Stimulated activated CD4-positive, alpha-beta T cell treated with anti-CD3 and anti-CD28 coated beads, TNF-alpha, amount 100 ng/mL, for 1 hour (primary cell): ENCODE data around the gene HAGHL.
"Not testable (repeated sequence)": the region's sequence is repeated elsewhere in the genome, so short reads cannot be mapped to it uniquely, and the experiment has no call there.

Source experiments
- DNase-seq, 3 donors: peaks; one replicate each; pipeline ENCODE4 v3.0.0-alpha.2; 2020; ENCODE audit warnings: low read depth in 3 of 3, low spot score in 1 of 3

The HAGHL gene

DNA sequence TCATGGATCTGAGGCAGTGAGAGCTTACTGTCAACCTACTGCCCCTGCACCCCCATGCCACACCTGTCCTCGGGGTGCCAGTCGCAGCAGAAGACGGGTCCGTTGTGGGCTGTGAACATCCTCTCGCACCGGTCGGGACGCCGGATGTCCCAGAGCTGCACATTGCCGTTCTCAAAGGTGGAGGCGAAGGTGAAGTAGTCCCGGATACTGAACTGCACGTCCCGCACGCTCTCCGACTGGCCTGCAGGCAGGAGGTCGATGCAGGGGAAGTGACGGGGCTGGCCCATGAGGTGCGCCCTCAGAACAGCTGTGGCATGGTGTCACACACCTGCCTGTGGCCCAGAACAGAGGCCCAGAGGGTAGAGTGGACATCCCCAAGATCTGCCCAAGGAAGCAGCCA lies 39.4 kb upstream of the HAGHL start:
- no peak for DNase-seq

DNA sequence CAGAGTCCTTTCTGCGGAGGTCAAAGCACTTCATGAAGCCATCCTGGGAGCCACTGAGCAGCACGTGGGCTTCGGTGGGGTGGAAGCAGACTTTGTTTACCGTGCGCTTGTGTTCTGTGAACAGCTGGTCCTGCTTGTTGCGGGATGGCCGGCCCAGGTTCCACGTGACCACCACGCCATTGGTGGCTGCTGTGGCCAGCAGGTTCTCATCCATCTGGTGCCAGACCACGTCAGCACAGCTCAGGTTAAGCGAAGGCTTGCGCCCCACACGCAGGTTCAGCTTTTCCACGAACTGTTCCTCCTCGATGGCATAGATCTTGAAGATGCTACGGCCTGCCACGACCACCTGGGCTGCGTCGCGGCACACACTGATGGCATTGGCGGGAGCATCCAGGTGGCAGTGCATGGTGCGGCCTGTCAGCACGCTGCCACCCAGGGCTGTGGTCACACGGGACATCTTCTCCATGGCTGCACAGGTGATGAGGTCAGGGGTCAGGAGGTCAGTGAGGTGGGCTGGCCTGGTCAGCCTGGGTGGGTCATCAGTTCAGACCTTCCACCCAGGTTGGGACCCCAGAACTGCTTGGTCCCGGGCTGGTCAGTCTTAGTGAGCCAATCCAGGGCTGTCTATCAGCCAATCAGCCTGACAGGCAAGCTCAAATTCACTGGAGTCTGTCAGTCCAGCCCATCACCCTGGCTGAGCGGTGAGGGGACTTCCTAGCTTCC lies 37.6 kb upstream of the HAGHL start:
- no peak for DNase-seq

DNA sequence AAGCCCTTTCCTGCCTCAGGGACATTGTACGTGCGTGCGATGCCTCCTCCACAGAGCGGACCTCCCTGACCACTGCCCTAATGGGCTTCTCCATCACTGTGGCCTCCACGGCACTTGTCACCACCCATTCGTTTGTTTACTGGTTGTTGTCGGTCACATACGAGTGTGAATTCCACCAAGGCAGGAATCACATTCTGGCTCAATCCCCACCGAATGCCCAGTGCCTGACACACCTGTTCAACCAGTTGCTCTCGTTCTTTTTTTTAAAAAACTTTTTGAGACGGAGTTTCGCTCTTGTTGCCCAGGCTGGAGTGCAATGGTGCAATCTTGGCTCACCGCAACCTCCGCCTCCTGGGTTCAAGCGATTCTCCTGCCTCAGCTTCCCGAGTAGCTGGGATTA lies 35.7 kb upstream of the HAGHL start:
- not testable (repeated sequence) for DNase-seq

DNA sequence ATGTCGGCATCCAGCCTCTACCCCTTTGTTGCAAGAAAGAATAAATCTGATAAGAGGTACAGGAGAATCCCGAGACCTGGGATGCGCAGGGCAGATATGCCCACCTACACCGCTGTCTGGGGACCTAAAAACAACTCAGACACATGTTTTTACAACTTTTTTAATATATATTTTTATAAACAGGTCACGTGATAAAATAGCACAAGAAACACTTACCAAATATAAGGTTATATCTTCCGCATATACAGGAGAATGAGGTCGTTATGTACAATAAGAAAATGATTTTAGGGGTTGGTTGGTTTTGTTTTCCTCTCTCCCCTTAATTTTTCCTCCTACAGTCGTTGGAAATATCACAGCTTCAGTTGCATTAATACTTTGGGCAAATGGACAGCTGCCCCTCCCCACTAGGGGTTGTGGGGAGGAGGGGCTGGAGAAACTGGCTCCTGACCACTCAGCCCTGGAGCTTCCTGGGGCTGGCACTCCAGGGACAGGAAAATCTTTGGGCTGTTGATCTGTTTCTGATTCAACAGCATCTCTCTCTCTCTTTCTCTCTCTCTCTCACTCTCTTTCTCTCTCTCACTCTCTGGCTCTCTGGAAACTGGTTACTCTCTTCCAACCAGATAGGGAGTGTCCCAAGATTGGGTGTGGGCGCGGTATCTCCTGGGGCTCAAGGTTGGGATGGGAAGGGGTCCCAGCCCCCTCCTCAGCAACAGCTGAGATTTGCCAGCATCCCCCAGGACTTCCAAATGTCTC lies 34.4 kb upstream of the HAGHL start:
- DNase-seq, result no peak

DNA sequence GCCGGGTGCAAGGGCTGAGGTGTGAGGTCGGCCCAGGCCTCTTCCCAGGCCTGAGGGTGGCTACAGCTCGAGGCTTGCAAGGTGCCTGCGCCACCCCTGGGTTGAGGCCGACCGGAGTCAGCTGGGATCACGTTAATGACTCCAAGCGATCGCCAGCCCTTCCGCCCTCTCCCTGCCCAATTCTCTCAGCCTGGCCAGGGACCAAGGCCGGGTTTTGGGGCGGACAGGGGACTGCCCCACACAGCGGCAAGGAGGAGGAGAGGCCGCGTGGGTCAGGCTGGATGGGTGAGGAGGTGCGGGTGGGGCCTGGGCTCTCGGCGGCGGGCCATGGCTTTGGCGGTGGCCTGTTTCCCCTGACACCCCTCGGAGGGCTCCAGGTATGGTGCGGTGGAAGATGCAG lies 33.5 kb upstream of the HAGHL start:
- DNase-seq, result no peak

DNA sequence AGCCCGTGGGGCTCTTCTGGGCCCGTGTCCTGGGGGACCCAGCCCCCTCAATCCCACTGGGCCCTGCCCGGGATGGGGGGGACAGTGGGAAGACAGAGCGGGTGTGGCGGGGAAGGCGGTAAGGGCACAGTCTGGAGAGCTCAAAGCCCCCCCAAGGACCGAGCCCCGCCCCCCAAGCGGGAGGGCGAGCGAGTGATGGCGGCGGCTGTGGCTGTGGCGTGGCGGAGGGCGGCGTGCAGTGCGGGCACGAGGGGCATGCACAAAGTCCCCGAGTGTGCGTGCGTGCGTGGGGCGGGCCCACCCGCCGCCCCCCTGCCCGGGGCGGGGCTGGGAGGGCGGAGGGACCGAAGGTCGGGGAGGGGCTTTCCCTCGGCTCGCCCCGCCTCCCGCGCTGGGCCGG lies 33.1 kb upstream of the HAGHL start:
- DNase-seq, result no peak

DNA sequence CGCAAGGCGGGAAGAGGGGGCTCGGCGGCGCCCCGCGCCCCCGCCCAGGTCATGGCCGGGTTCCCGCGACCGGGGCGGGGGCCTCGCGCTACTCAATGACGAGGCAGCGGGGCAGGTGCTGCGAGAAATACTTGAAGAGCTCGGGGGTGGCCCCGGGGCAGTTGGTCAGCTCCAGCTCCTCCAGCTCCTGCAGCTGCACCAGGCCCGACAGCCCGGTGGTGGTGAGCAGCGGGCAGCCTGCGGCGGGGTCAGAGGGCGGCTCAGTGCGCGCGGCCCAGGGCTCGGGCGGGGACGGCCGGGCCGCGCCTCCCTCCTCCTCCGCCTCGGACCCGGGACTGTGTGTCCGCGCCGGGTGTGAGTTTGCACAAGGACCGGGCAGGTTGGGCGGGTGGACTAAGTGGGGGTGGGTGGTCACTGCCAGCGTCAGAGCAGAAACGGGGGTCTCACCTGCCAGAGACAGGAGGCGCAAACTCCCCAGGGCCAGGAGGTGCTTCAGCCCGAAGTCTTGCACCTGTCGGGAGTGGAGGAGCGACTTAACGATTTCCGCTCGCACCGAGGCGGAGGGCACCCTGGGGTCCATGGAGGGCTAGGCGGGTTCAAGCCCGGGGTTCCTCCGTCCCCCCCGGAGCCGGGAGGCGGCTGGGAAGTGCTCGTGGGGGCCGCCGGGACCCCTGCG lies 32.6 kb upstream of the HAGHL start:
- DNase-seq, result no peak

DNA sequence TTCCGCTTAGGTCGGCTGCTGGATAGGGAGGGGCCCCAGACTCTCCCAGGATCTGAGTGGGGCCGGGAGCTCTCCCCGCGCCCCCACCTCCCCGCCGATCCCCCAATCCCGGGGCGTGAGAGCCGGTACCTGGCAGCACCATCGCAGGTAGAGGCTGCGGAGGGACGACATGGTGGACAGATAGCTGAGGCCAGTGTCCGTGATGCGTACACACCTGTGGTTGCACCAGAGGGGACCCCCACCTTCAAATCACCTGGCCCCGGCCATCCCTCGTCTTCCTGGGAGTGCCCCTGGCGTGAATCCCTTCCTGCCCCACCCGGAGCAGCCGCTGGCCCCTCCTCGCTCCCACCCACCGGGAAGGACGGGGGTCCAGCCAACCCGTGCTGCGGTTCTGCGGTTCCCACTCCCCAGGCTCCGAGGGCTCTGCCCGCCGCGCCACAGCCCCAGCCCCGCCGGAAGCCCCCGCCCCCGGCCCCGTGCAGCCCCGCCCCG lies 32.0 kb upstream of the HAGHL start:
- no peak for DNase-seq

DNA sequence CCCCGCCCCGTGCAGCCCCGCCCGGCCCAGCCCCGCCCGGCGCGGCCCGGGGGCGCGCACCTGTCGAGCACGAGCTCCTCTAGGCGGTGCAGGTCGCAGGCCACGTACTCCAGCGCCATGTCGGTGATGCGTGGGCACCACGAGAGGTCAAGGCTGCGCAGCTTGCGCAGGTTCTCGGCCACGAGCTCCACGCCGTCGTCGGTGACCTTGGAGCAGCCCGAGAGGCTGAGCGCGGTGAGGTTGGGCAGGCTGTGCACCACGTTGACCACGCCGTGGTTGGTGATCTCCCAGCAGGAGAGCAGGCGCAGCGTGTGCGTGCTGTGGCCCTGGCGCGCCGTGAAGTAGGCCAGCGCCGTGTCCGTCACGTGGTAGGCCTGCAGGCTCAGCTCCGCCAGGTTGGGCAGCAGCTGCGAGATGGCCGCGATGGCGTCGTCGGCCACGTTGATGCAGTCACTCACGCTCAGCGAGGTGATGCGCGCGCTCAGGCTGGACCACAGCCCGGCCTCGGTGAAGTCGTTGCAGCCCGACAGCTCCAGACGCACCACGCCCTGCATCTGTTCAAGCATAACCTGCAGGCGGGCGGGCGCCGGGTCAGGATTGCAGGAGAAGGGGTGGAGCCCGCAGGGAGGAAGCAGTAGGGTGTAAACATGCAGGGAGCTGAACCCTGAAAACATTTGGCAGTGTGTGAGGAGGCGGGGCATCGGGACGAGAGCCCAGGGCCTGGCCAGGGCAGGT lies 31.4 kb upstream of the HAGHL start:
- DNase-seq, result peak in 2 of 3 donors; percentile 54 to 60

DNA sequence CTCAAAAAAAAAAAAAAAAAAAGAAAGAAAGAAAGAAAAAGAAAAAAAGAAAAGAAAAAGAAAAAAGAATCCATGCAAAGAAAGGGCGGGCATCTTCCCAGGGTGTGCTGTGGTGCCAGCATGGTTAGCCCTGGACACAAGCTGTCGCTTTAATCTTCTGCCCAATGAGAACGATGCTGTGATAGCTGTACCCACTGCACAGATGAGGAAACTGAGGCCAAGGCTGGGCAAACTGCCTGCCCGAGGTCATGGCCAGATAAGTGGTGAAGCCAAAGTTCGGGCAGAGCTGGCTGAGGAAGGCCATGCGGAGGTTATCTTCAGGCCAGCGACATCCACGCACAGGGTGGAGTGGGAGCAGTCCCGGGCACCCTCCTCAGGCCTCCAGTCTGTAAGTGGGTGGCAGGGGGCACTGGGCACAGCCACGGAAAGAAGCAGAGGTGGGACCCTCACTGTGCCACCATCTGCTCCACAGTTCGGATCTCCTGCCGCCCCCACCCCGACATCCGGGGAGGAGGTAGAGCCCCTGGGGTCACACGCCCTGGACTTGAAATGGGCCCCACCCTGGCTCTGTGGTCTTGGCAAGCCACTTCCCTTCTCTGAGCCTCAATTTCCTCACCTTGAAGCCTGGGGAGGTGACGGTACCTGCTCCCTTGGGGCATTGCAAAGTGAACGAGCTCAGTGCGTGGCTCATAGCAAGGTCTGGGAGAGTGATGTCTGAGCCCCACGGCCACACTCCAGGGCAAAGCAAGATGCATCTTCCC lies 27.8 kb upstream of the HAGHL start:
- no peak for DNase-seq

DNA sequence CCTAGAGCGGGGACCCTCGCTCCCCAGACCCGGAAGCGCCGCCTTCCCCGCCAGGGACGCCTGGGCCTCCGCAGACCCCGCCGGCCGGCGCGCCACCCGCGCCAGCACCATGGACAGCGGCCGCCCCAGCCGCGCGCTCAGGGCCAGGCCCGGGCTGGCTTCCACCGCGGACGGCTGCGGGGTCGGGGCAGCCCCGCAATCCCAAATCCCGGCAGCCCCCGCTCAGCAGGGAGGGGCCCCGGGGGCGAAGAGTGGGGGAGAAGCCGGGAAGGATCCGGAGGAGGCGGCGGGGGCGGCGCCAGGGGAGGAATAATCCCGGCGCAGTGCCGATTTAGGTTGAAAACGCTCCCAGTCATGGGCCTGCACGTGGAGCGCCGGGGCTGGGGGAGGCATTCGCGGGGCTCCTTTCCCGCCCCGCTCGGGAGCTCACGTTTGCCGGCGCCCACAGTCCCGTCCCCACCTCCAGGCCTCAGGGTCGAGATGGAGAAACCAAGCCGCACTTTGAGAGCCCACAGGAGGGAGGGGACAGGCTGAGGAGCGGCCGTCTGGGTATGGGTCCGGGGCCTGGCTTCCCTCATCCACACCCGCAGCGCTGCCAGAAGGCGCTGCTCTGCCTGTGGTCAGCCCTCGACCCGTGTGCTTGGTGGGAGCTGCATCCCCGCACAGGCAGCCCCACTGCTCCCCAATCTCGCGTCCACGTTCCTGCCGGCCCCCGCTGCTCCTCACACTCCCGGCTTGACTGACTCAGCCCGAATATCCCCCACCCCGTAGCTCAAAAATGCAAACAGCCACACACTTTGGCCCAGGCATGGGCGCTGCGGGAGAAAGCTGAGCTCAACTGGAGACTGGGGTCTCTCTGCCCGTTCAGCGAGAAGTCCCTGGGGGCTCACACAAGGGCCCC lies 26.0 kb upstream of the HAGHL start:
- DNase-seq, result peak in 1 of 3 donors; percentile 48

DNA sequence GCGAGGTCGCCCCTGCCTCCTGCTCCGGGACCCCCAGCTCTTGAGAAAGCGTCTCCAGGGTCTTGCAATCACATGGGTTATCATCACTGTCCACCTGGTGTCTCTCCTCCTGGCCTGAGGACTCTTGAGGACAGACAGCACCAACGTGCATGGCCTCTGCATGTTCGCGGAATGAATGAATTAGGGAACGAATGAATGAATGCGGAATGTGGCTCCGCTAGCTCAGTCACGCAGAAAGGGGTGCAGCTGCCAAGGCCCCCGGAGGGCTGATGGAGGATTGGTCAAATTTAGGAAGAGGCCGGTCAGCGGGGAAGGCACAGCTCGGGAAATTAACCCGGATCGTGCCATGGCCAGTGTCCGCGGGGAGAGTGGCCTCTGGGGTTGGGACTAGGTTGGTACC lies 24.6 kb upstream of the HAGHL start:
- no peak for DNase-seq

DNA sequence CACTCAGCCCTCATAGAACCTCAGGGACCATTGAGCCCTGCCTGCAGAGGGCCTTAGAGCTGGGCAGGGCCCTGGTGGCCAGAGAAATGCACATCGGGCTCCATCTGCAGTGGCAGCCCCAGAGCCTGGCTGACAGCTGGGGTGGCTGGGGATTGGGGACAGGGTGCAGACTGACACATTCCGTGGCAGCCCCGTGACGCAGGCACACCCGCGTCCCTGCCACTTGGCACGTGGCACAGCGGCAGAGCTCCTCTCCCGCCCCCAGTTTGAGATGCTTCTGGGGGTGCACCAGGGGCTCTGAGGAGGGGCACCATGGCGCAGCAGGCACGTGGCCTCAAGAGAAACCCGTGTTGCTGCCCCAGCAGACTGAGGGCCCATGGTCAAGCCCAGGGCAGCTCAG lies 23.5 kb upstream of the HAGHL start:
- no peak for DNase-seq

DNA sequence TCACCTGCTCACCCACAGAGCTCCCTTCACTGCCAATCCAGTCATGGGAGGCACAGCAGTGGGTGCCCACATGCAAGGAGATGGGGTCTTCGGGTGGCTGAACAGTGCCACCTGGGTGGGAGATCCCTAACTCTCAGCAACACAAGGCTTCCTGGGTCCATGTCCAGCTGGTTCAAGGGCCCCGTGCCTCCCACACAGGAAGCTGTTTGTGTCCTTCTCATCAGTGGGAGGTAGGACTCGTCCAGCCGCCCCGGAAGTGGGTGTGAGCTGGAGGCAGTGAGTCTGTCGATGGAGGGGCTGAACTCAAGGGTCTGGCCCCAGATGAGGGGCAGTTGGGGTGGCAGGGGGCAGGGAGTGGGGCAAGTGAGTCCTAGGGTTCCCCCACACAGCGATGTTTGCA lies 22.9 kb upstream of the HAGHL start:
- no peak for DNase-seq

DNA sequence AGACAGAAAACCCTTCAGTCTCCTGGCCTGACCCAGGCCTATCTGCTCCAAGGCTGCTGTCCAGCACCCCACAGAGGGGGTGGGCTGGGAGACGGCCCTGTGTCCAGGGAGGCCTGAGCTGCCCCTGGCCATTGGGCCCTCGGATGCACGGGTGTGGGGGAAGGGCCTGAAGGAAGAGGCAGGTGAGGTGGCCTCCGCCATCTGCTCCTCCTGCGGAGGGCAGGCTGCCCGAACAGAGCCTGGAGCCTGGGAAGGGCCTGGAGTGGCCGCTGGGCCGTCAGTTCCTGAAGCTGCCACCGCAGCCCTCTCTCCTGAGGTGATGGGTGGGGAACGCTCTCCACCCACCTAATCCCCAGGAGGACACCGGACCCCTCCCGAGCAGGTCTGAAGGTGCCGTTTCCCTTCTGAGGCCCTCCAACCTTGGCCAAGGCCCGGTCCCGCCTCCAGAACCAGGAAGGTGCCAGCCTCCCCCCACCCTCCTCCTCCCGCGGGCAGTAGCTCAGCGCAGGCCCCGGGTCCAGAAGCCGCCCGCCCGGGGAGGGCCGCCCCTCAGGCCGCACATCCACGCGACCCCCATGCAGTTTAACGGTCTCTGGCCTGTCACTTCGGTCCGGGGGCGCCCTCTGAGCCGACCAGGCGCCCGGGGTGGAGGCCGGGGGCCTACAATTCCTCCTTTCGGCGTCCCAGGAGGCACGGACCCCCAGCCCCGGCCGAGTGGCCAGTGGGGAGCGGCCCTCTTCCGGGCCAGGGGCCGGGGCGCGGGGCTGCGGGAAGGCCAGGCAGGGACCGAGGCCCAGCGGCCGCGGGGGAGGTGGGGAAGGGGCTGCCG lies 22.1 kb upstream of the HAGHL start:
- no peak for DNase-seq

DNA sequence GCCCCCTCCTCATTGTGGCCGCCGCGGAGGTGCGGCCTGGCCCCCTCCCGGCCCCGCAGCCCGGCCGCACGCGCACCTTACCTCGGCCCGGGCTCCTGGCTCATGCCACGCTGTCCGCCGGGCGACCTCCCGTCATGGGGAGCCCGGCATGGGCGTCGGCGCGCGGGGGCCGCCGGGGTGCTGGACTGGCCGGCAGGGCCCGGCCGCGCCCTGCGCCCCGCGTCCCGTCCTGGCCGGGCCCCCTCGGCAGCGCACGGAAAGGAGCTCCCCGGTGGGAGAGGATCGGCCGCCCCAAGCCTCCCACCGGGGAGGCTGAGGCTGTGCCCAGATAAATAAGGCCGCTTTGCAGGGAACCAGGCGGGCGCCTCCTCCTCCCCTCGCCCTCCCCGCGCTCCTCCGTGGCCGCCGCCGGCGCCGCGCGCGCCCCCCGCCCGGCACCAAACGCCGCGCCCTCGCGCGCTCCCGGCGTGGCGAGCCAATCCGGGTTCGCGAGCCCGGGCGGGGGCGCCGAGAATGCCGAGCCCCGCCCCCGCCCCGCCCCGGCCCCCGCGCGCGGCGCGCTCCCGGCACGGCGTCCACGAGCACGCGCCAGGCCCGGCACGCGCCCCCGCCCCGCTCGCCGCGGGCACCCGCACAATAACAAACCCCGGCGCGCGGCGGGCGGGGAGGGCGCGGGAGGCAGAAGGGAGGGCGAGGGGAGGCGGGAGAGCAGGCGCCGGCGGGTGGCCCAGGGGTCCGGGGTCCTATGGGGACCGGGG lies 21.3 kb upstream of the HAGHL start, which contains the start of gene FBXL16:
TSS of gene FBXL16 (minus strand) at position 371 of the 758 bp plus-strand sequence. CDS start 8,396 bp downstream, outside the sequence.
- no peak for DNase-seq

DNA sequence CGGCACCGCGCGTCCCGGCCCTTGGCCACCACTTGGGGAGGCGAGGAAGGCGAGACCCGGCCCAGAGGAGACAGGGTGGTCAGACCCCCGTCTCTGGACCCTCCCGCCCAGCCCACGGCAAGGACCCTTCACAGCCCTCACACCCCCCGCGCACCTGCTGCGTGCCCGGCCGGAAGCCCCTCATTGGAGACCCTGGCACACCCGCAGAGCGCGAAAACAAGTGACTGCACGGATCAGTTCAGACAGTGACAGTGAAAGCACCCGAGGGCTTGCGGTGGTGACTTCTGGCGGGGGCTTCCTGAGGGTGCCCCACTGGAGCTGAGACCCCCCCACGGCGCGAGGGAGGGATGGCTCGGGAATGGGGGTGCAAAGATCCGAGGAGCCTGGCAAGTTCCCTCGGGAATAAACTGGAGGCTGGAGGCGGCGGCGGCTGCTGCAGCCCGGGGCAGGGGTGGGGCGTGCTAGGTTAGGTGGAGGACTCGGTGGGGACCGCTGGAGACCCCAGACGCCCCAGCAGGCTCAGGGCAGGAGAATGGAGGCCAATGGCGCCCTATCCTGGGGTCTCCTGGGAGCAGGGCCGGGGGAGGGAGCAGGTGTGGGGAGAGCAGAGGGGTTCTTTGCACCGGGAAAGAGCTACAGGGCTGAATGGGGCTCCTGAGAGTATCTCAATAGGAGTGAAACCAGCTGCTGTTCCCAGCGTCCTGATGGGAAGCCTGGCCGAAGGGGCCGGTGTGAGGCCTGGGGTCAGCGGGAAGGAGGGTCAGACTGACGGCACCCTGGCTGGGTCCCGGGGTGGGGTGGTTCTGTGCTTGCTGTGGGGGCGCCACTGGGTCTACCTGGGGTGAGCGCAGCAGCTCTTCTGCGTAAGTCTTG lies 20.5 kb upstream of the HAGHL start:
- no peak for DNase-seq
